Calu3 (cell line): ENCODE results near the gene ARTN. TPM values are rescaled to one million over a fixed set of nuclear protein-coding genes. Genes with fewer than 3 reads are reported as not detected.

Source experiments
- BruUV-seq: library from RNA; stranded (reverse); fragments of 400-500 nt; replicated peaks from 2 replicates; lab custom pipeline; 2021; lab: Mats Ljungman, UMichigan
- CTCF ChIA-PET: fragments of 300-600 bp; sonication (Branson Sonifier 250); formaldehyde crosslinking; loops from one replicate; lab custom pipeline; 2022; ENCODE audit warnings: antibody characterized with exemption; lab: Charles Lee
- DNase-seq: peaks from one replicate; pipeline ENCODE4 v3.0.0; 2022
- H3K27ac Mint-ChIP-seq: one replicate; pipeline ENCODE4 v1.8.0; 2022; ENCODE audit warnings: mixed read lengths; ENCODE audit not compliant: unreplicated experiment
- H3K27me3 Mint-ChIP-seq: one replicate; pipeline ENCODE4 v1.8.0; 2022; ENCODE audit warnings: mixed read lengths; ENCODE audit not compliant: unreplicated experiment
- H3K36me3 Mint-ChIP-seq: one replicate; pipeline ENCODE4 v1.8.0; 2022; ENCODE audit warnings: mild to moderate bottlenecking, moderate library complexity, mixed read lengths; ENCODE audit not compliant: insufficient read depth, unreplicated experiment
- H3K4me1 Mint-ChIP-seq: one replicate; pipeline ENCODE4 v1.8.0; 2022; ENCODE audit warnings: mild to moderate bottlenecking, low read depth, mixed read lengths; ENCODE audit not compliant: unreplicated experiment
- H3K4me3 Mint-ChIP-seq: one replicate; pipeline ENCODE4 v1.8.0; 2022; ENCODE audit warnings: mild to moderate bottlenecking, low read depth, moderate library complexity, mixed read lengths; ENCODE audit not compliant: unreplicated experiment
- H3K9me3 Mint-ChIP-seq: one replicate; pipeline ENCODE4 v1.8.0; 2022; ENCODE audit warnings: low read depth, mixed read lengths; ENCODE audit not compliant: unreplicated experiment
- CTCF ChIP-seq: fragments of 200-600 bp; IDR thresholded peaks from one replicate; pipeline ENCODE4 v1.8.0; 2022; ENCODE audit warnings: antibody characterized with exemption; ENCODE audit not compliant: unreplicated experiment
- intact Hi-C: fragments of 100-400 bp; cut with micrococcal nuclease; formaldehyde crosslinking; loops from one replicate; pipeline ENCODE4 v1.10.0; 2022; ENCODE audit not compliant: unreplicated experiment
- total RNA-seq: library from RNA; stranded (reverse); gene quantifications from 2 replicates; pipeline ENCODE4 v1.2.3, GENCODE V29; 2022

ARTN gene
- total RNA-seq, 1 experiment from 2014 or later: 1.4 TPM

DNA sequence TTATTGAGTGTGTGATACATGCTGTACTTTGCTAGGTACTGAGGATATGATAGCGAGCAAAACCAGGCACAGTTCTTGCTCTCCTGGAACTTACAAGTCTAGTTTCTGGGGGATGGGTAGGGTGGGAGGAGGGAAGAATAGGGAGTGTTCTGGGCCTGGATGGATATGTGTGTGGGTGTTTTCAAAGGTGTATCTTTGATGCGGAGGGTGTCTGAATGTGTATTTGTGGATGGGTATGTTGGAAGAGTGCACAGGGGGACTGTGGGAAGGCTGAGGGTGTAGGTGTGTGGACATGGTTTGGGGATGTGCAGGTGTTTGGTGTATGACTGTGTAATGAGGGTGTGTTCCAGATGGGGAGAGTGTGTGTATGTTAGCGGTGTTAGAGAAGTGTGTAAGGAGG lies 31.7 kb downstream of the ARTN start:
- Mint-ChIP-seq H3K4me1 (no peaks in the 10 kb centered on the region), H3K27ac (no peak overlapping the region), H3K36me3 (peaks cover 10% of the 10 kb centered on the region), H3K9me3 (no peaks in the 10 kb centered on the region), H3K4me3 (no peak overlapping the region), H3K27me3 (no peaks in the 10 kb centered on the region)
- no peak for DNase-seq
- no TSS peak for BruUV-seq
- CTCF ChIA-PET: no interaction called here
- TF ChIP-seq CTCF: no peak
- intact Hi-C loops: no loop called here

DNA sequence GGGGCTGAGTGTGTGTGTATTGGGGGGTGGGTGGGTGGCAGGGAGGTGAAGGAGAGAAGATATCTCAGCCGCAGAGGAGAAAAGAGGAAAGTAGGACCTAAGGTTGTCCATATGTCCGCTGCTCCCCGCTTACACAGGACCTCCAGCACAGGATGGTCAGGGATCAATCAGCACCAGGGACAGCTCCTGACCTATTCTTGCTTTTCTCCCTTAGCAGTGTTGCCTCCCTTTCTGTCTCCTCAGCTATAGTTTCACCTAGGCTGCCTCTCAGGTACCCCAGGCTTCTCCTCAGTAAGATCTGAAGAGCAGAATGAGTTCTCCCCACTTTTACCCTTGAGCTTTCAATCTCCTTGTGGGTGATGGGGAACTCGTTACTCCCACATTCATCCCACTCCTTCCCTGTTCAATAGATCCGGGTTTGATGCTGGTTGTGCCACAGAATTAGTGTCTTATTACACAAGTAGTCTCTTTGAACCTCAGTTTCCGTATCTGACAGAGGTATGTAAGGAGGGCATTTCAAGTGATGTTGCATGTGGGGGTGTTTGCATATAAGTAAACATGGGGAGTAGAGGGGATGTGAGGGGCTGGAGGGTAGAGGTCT lies 34.8 kb downstream of the ARTN start:
- no TSS peak for BruUV-seq
- CTCF ChIA-PET: no interaction called here
- Mint-ChIP-seq H3K4me1 (peaks cover 11% of the 10 kb centered on the region), H3K36me3 (peaks cover 26% of the 10 kb centered on the region), H3K9me3 (no peaks in the 10 kb centered on the region), H3K27me3 (no peaks in the 10 kb centered on the region), H3K27ac (no peak overlapping the region), H3K4me3 (no peak overlapping the region)
- DNase-seq: no peak
- intact Hi-C loops: no loop called here
- TF ChIP-seq CTCF: no peak

DNA sequence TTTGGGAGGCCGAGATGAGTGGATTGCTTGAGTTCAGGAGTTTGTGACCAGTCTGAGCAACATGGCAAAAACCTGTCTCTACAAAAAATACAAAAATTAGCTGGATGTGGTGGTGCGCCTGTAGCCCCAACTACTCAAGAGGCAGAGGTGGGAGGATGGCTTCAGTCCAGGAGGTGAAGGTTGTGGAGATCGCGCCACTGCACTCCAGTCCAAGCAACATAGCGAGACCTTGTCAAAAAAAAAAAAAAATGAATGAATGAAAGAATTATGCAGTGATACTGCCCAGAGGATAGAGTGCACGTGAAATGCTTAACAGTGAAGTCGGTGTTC lies 35.8 kb downstream of the ARTN start:
- peak; percentile 19 for TF ChIP-seq CTCF
- no peak for DNase-seq
- intact Hi-C loops: no loop called here
- Mint-ChIP-seq H3K4me1 (peaks cover 20% of the 10 kb centered on the region), H3K27ac (no peak overlapping the region), H3K27me3 (no peaks in the 10 kb centered on the region), H3K9me3 (no peaks in the 10 kb centered on the region), H3K36me3 (peaks cover 34% of the 10 kb centered on the region), H3K4me3 (peak overlapping the region; percentile 98)
- BruUV-seq: no TSS peak
- CTCF ChIA-PET: interaction anchor here (0.7 kb wide), 1 partner anchor 22 kb away, joined by 3 read pairs; the partner anchor contains the start of gene IPO13

GRCh38 chr1:43969746-43970466 lies 36.3 kb downstream of the ARTN start, which contains the start of gene DPH2:
TSS of gene DPH2 (plus strand) at chr1:43970010. CDS start at chr1:43970176, 166 bp downstream.
- Mint-ChIP-seq H3K27me3 (no peaks in the 10 kb centered on the region), H3K4me3 (peak within 1 kb of the TSS; percentile 98), H3K9me3 (no peaks in the 10 kb centered on the region), H3K36me3 (peaks cover 39% of the 10 kb centered on the region), H3K27ac (peak within 1 kb of the TSS; percentile 74), H3K4me1 (peaks cover 23% of the 10 kb centered on the region)
- TSS peak; percentile 64 for BruUV-seq
- intact Hi-C loops: no loop called here
- CTCF ChIA-PET: interaction anchor here (0.6 to 1.0 kb wide), 7 partner anchors 14 to 1628 kb away, joined by 3 to 6 read pairs (median 3); partner anchors contain the start of gene IPO13
- no peak for TF ChIP-seq CTCF
- DNase-seq: peak; percentile 94
